ENCODE results near the gene DAP.
"Not testable (repeated sequence)": the region's sequence is repeated elsewhere in the genome, so short reads cannot be mapped to it uniquely, and the experiment has no call there.

The DAP gene

GRCh38 chr5:10660135-10660534 is 100.9 kb downstream of the DAP start:
- in situ Hi-C loops (cut with MboI; ENCODE audit: low sequenced_read_pairs), result no loop called here

- in situ Hi-C loops (cut with MboI; ENCODE audit: low sequenced_read_pairs), result no loop called here
Measured at GRCh38 chr5:10658265-10658664, 102.8 kb downstream of the DAP start.

GRCh38 chr5:10655972-10656830 is 104.8 kb downstream of the DAP start:
- in situ Hi-C loops (cut with MboI; ENCODE audit: low sequenced_read_pairs), result no loop called here

GRCh38 chr5:10655161-10655971 is 105.7 kb downstream of the DAP start:
- in situ Hi-C loops (cut with MboI; ENCODE audit: low sequenced_read_pairs), result no loop called here

- in situ Hi-C loops (cut with MboI; ENCODE audit: low sequenced_read_pairs), result no loop called here
Measured at GRCh38 chr5:10654566-10654965, 106.5 kb downstream of the DAP start.

- in situ Hi-C loops (cut with MboI; ENCODE audit: low sequenced_read_pairs), result no loop called here
Measured at GRCh38 chr5:10653751-10654400, 107.2 kb downstream of the DAP start.

GRCh38 chr5:10653043-10653442 is 108.0 kb downstream of the DAP start:
- in situ Hi-C loops (cut with MboI; ENCODE audit: low sequenced_read_pairs), result no loop called here

- in situ Hi-C loops (cut with MboI; ENCODE audit: low sequenced_read_pairs), result no loop called here
Measured at GRCh38 chr5:10652606-10653005, 108.4 kb downstream of the DAP start.

- in situ Hi-C loops (cut with MboI; ENCODE audit: low sequenced_read_pairs), result no loop called here
Measured at GRCh38 chr5:10652151-10652550, 108.9 kb downstream of the DAP start.

GRCh38 chr5:10649666-10650380 is 111.2 kb downstream of the DAP start:
- in situ Hi-C loops (cut with MboI; ENCODE audit: low sequenced_read_pairs), result no loop called here

GRCh38 chr5:10648806-10649665 is 112.0 kb downstream of the DAP start:
- in situ Hi-C loops (cut with MboI; ENCODE audit: low sequenced_read_pairs), result no loop called here

- in situ Hi-C loops (cut with MboI; ENCODE audit: low sequenced_read_pairs), result no loop called here
Measured at GRCh38 chr5:10647640-10648039, 113.4 kb downstream of the DAP start.

GRCh38 chr5:10645671-10646070 is 115.4 kb downstream of the DAP start:
- in situ Hi-C loops (cut with MboI; ENCODE audit: low sequenced_read_pairs), result no loop called here

GRCh38 chr5:10645146-10645545 is 115.9 kb downstream of the DAP start:
- in situ Hi-C loops (cut with MboI; ENCODE audit: low sequenced_read_pairs), result no loop called here

GRCh38 chr5:10644192-10644591 is 116.8 kb downstream of the DAP start:
- in situ Hi-C loops (cut with MboI; ENCODE audit: low sequenced_read_pairs), result no loop called here

GRCh38 chr5:10642367-10642766 is 118.7 kb downstream of the DAP start:
- in situ Hi-C loops (cut with MboI; ENCODE audit: low sequenced_read_pairs), result no loop called here

- in situ Hi-C loops (cut with MboI; ENCODE audit: low sequenced_read_pairs), result no loop called here
Measured at GRCh38 chr5:10639846-10640368, 121.1 kb downstream of the DAP start.

GRCh38 chr5:10638723-10639122 is 122.3 kb downstream of the DAP start:
- in situ Hi-C loops (cut with MboI; ENCODE audit: low sequenced_read_pairs), result not testable (repeated sequence)

- in situ Hi-C loops (cut with MboI; ENCODE audit: low sequenced_read_pairs), result no loop called here
Measured at GRCh38 chr5:10637944-10638343, 123.1 kb downstream of the DAP start.

Data from HL-60/S4 (cell line).